Mesendoderm (in vitro differentiated cells): ENCODE results near the gene PLPP6.

Experiments used
- DNase-seq: peaks from one replicate; pipeline ENCODE4 v3.0.0; 2013
- H2AK5ac ChIP-seq: 2 replicates; pipeline ENCODE4 v1.6.1; 2013; ENCODE audit warnings: low read length, inconsistent platforms
- H2BK120ac ChIP-seq: 2 replicates; pipeline ENCODE4 v1.6.1; 2013; ENCODE audit warnings: low read depth, mild to moderate bottlenecking, low read length, moderate library complexity, mixed read lengths
- H2BK15ac ChIP-seq: replicated peaks from 2 replicates; pipeline ENCODE4 v1.6.1; 2013; ENCODE audit warnings: low read depth, mild to moderate bottlenecking, moderate library complexity
- H2BK5ac ChIP-seq: 2 replicates; pipeline ENCODE4 v1.6.1; 2013; ENCODE audit warnings: low read length, inconsistent platforms
- H3K18ac ChIP-seq: 2 replicates; pipeline ENCODE4 v1.6.1; 2013; ENCODE audit warnings: mild to moderate bottlenecking, low read length, mixed read lengths
- H3K23ac ChIP-seq: one replicate; pipeline ENCODE4 v1.6.1; 2013; ENCODE audit warnings: low read length
- H3K27ac ChIP-seq: 2 replicates; pipeline ENCODE4 v1.5.1; 2013; ENCODE audit warnings: low read depth, mild to moderate bottlenecking, inconsistent platforms, low read length, moderate library complexity
- H3K27me3 ChIP-seq: 2 replicates; pipeline ENCODE4 v1.6.1; 2013; ENCODE audit warnings: low read length, control low read depth, mild to moderate bottlenecking, inconsistent platforms; ENCODE audit not compliant: insufficient read depth, poor library complexity
- H3K36me3 ChIP-seq: 2 replicates; pipeline ENCODE4 v1.6.1; 2013; ENCODE audit warnings: low read length, inconsistent platforms; ENCODE audit not compliant: control insufficient read depth, insufficient read depth
- H3K4ac ChIP-seq: one replicate; pipeline ENCODE4 v1.6.1; 2013; ENCODE audit warnings: low read depth, mild to moderate bottlenecking, low read length, moderate library complexity
- H3K4me1 ChIP-seq: 2 replicates; pipeline ENCODE4 v1.6.1; 2013; ENCODE audit warnings: low read depth, low read length, inconsistent platforms; ENCODE audit not compliant: control insufficient read depth
- H3K4me2 ChIP-seq: 2 replicates; pipeline ENCODE4 v1.6.1; 2013; ENCODE audit warnings: low read length
- H3K4me3 ChIP-seq: 2 replicates; pipeline ENCODE4 v1.5.1; 2013; ENCODE audit warnings: mild to moderate bottlenecking, low read length
- H3K56ac ChIP-seq: one replicate; pipeline ENCODE4 v1.6.1; 2013; ENCODE audit warnings: low read length
- H3K79me1 ChIP-seq: 2 replicates; pipeline ENCODE4 v1.6.1; 2013; ENCODE audit warnings: low read length, inconsistent platforms
- H3K79me2 ChIP-seq: 2 replicates; pipeline ENCODE4 v1.6.1; 2013; ENCODE audit warnings: mild to moderate bottlenecking, low read length; ENCODE audit not compliant: control insufficient read depth, insufficient read depth
- H3K9ac ChIP-seq: 2 replicates; pipeline ENCODE4 v1.6.1; 2013; ENCODE audit warnings: low read length, inconsistent platforms
- H4K5ac ChIP-seq: one replicate; pipeline ENCODE4 v1.6.1; 2013; ENCODE audit warnings: low read length
- H4K8ac ChIP-seq: one replicate; pipeline ENCODE4 v1.6.1; 2013; ENCODE audit warnings: low read depth, mild to moderate bottlenecking, control low read depth, low read length, moderate library complexity
- whole genome bisulfite sequencing: extraction: QIAGEN DNeasy Blood & Tissue Kit; methylation state at CpG from one replicate; pipeline ENCODE4 v1.1.7; 2013; ENCODE audit warnings: low lambda C conversion rate, missing lambda C conversion rate; ENCODE audit not compliant: insufficient coverage; ENCODE audit errors: extremely low coverage; 5-methylcytosine and 5-hydroxymethylcytosine counted together

Gene PLPP6

GRCh38 chr9:4638968-4639367, 23.1 kb upstream of the PLPP6 start:
- no peak overlapping the region for H3K4me3 ChIP-seq
- H2BK120ac ChIP-seq: no peak overlapping the region
- no peak overlapping the region for H3K56ac ChIP-seq
- no peak overlapping the region for H2AK5ac ChIP-seq
- H3K36me3 ChIP-seq: no peaks in the 10 kb centered on the region
- no peaks in the 10 kb centered on the region for H3K79me2 ChIP-seq
- H3K79me1 ChIP-seq: no peaks in the 10 kb centered on the region
- no peak overlapping the region for H2BK5ac ChIP-seq
- H4K8ac ChIP-seq: no peak overlapping the region
- DNase-seq: no peak
- H3K4me1 ChIP-seq: no peaks in the 10 kb centered on the region
- H3K4ac ChIP-seq: no peak overlapping the region
- no peak overlapping the region for H3K4me2 ChIP-seq
- H4K5ac ChIP-seq: no peak overlapping the region
- H2BK15ac ChIP-seq: no peak overlapping the region
- WGBS: no CpG with 5 or more reads among the region's 3 CpGs
- no peak overlapping the region for H3K23ac ChIP-seq
- no peak overlapping the region for H3K27ac ChIP-seq
- no peak overlapping the region for H3K18ac ChIP-seq
- H3K9ac ChIP-seq: no peak overlapping the region
- H3K27me3 ChIP-seq: no peaks in the 10 kb centered on the region

GRCh38 chr9:4639420-4639819, 22.7 kb upstream of the PLPP6 start:
- Histone ChIP-seq H3K9ac (no peak overlapping the region), H3K79me2 (no peaks in the 10 kb centered on the region), H3K23ac (no peak overlapping the region), H3K79me1 (no peaks in the 10 kb centered on the region), H3K4me2 (no peak overlapping the region), H3K56ac (no peak overlapping the region), H3K36me3 (no peaks in the 10 kb centered on the region), H2BK5ac (no peak overlapping the region), H3K4me3 (no peak overlapping the region), H2BK15ac (no peak overlapping the region), H3K4ac (no peak overlapping the region), H3K27ac (no peak overlapping the region), H2AK5ac (no peak overlapping the region), H4K5ac (no peak overlapping the region), H3K4me1 (no peaks in the 10 kb centered on the region), H3K27me3 (no peaks in the 10 kb centered on the region), H3K18ac (no peak overlapping the region), H4K8ac (no peak overlapping the region), H2BK120ac (no peak overlapping the region)
- WGBS: no CpG with 5 or more reads among the region's 2 CpGs
- no peak for DNase-seq

DNA sequence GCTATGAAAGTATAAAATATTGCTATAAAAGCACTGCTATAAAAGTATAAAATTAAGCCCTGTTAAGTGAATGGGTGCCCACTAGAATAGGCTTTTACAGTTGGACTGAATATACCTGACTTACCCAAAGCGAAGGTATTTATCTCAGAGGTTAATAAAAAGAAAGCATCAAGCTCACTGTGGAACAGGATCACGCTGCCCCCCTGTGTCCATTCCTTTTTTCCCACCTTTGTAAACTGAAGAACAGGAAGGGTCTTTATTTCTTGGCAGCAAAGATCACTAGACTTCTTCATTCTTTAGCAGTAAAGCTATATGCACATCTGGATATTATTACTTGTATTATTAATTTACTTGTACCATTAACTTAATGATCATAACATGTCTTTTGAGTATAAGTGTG, 22.1 kb upstream of the PLPP6 start:
- WGBS: no CpG with 5 or more reads among the region's 2 CpGs
- Histone ChIP-seq H2AK5ac (no peak overlapping the region), H3K79me2 (no peaks in the 10 kb centered on the region), H3K23ac (no peak overlapping the region), H3K79me1 (no peaks in the 10 kb centered on the region), H3K9ac (no peak overlapping the region), H3K4me1 (no peaks in the 10 kb centered on the region), H4K5ac (no peak overlapping the region), H3K4me3 (no peak overlapping the region), H3K36me3 (no peaks in the 10 kb centered on the region), H2BK120ac (no peak overlapping the region), H3K4ac (no peak overlapping the region), H2BK15ac (no peak overlapping the region), H4K8ac (no peak overlapping the region), H2BK5ac (no peak overlapping the region), H3K27me3 (no peaks in the 10 kb centered on the region), H3K27ac (no peak overlapping the region), H3K4me2 (no peak overlapping the region), H3K18ac (no peak overlapping the region), H3K56ac (no peak overlapping the region)
- no peak for DNase-seq

GRCh38 chr9:4642351-4642750, 19.7 kb upstream of the PLPP6 start:
- Histone ChIP-seq H3K79me1 (no peaks in the 10 kb centered on the region), H2BK15ac (no peak overlapping the region), H3K56ac (no peak overlapping the region), H3K4ac (no peak overlapping the region), H3K27me3 (no peaks in the 10 kb centered on the region), H4K8ac (no peak overlapping the region), H3K23ac (no peak overlapping the region), H3K36me3 (no peaks in the 10 kb centered on the region), H3K9ac (no peak overlapping the region), H2BK120ac (no peak overlapping the region), H4K5ac (no peak overlapping the region), H3K4me3 (no peak overlapping the region), H3K79me2 (no peaks in the 10 kb centered on the region), H2BK5ac (no peak overlapping the region), H2AK5ac (no peak overlapping the region), H3K27ac (no peak overlapping the region), H3K4me2 (no peak overlapping the region), H3K4me1 (no peaks in the 10 kb centered on the region), H3K18ac (no peak overlapping the region)
- no CpG with 5 or more reads among the region's 2 CpGs for WGBS
- DNase-seq: no peak

- no peak overlapping the region for H3K4ac ChIP-seq
- H3K36me3 ChIP-seq: no peaks in the 10 kb centered on the region
These were observed 8.0 kb upstream of the PLPP6 start for GRCh38 chr9:4654084-4654483.

DNA sequence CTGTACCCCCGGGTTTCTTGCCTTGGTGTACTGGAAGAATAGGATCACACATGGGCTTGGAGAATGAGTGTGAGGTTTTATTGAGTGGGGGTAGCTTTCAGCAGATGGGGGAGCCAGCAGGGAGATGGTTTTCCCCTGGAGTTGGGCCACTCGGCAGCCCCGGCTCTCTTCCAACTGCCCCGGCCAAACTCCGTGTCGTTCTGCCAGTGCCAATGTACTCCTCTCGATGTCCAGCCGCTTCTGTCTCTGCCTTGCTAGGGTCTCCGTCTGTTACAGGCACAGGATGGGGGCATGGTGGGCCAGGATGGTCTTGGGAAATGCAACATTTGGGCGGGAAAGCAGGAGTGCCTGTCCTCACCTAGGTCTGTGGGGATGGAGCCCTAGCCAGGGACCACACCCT, 7.6 kb upstream of the PLPP6 start:
- H2BK120ac ChIP-seq: no peak overlapping the region
- no peak overlapping the region for H3K56ac ChIP-seq
- no peak overlapping the region for H2BK15ac ChIP-seq
- no peak overlapping the region for H3K4me2 ChIP-seq
- H3K4me1 ChIP-seq: no peaks in the 10 kb centered on the region
- no peak overlapping the region for H3K4ac ChIP-seq
- H3K27me3 ChIP-seq: no peaks in the 10 kb centered on the region
- H3K18ac ChIP-seq: no peak overlapping the region
- H3K23ac ChIP-seq: no peak overlapping the region
- no peak overlapping the region for H4K8ac ChIP-seq
- no peak for DNase-seq
- H2AK5ac ChIP-seq: no peak overlapping the region
- no peaks in the 10 kb centered on the region for H3K79me2 ChIP-seq
- H3K4me3 ChIP-seq: no peak overlapping the region
- no peak overlapping the region for H4K5ac ChIP-seq
- no peaks in the 10 kb centered on the region for H3K79me1 ChIP-seq
- no peak overlapping the region for H2BK5ac ChIP-seq
- WGBS: no CpG with 5 or more reads among the region's 10 CpGs
- H3K27ac ChIP-seq: no peak overlapping the region
- H3K9ac ChIP-seq: no peak overlapping the region
- no peaks in the 10 kb centered on the region for H3K36me3 ChIP-seq

More at GRCh38 chr9:4654084-4654483, 8.0 kb upstream of the PLPP6 start:
- Histone ChIP-seq H3K4me2 (no peak overlapping the region), H2BK120ac (no peak overlapping the region), H2AK5ac (no peak overlapping the region), H2BK15ac (no peak overlapping the region), H3K9ac (no peak overlapping the region), H3K79me2 (no peaks in the 10 kb centered on the region), H3K27me3 (no peaks in the 10 kb centered on the region), H3K23ac (no peak overlapping the region), H3K4me3 (no peak overlapping the region), H3K79me1 (no peaks in the 10 kb centered on the region), H3K56ac (no peak overlapping the region), H2BK5ac (no peak overlapping the region), H4K5ac (no peak overlapping the region), H3K27ac (no peak overlapping the region), H3K18ac (no peak overlapping the region), H4K8ac (no peak overlapping the region), H3K4me1 (no peaks in the 10 kb centered on the region)
- no peak for DNase-seq
- WGBS: no CpG with 5 or more reads among the region's 9 CpGs
